Measurements from ENCODE around the gene ANKRD33B.

ANKRD33B gene

DNA sequence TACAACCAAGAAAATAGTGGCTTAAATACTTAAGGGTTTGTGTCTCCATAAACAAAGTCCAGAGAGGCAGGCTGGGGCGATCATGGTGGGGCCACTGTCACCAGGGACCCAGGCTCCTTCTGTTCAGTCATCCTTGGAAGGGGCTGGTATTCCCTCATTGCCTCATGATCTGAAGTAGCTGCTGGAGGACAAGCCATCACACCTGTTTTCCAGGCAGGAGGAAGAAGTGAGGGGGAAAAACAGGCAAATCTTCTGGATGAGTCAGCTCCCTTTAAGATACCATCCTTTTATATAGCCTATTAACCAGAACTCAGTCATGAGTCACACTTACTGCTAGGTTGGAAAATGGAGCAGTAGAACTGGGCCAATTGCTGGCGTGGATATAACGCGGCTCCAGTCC, 104.8 kb downstream of the ANKRD33B start:
- TF ChIP-seq, protein P1, sequence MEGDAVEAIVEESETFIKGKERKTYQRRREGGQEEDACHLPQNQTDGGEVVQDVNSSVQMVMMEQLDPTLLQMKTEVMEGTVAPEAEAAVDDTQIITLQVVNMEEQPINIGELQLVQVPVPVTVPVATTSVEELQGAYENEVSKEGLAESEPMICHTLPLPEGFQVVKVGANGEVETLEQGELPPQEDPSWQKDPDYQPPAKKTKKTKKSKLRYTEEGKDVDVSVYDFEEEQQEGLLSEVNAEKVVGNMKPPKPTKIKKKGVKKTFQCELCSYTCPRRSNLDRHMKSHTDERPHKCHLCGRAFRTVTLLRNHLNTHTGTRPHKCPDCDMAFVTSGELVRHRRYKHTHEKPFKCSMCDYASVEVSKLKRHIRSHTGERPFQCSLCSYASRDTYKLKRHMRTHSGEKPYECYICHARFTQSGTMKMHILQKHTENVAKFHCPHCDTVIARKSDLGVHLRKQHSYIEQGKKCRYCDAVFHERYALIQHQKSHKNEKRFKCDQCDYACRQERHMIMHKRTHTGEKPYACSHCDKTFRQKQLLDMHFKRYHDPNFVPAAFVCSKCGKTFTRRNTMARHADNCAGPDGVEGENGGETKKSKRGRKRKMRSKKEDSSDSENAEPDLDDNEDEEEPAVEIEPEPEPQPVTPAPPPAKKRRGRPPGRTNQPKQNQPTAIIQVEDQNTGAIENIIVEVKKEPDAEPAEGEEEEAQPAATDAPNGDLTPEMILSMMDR (IDR thresholded peaks at IDR 0.05; ENCODE audit: low read depth, low read length, missing control alignments), result no peak
- no peak for DNase-seq (ENCODE audit: low read depth)
- H3K4me3 ChIP-seq (ENCODE audit: low read depth, low read length), result no peak overlapping the region

DNA sequence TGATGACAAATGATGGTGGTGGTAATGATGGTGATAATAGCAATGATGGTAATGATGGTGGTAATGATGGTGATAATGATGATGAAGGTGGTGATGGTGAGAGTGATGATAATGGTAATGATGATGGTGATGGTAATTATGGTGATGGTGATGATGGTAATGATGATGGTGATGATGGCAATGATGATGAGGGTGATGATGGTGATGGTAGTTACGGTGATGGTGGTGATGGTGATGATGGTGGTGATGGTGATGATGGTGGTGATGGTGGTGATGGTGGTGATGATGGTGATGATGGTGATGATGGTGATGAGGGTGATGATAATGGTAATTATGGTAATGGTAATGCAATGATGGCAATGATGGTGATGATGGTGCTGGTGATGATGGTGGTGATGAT, 106.1 kb downstream of the ANKRD33B start:
- TF ChIP-seq, protein P1 (IDR thresholded peaks at IDR 0.05; ENCODE audit: low read depth, low read length, missing control alignments), result no peak
- DNase-seq (ENCODE audit: low read depth), result no peak
- no peak overlapping the region for H3K4me3 ChIP-seq (ENCODE audit: low read depth, low read length)

DNA sequence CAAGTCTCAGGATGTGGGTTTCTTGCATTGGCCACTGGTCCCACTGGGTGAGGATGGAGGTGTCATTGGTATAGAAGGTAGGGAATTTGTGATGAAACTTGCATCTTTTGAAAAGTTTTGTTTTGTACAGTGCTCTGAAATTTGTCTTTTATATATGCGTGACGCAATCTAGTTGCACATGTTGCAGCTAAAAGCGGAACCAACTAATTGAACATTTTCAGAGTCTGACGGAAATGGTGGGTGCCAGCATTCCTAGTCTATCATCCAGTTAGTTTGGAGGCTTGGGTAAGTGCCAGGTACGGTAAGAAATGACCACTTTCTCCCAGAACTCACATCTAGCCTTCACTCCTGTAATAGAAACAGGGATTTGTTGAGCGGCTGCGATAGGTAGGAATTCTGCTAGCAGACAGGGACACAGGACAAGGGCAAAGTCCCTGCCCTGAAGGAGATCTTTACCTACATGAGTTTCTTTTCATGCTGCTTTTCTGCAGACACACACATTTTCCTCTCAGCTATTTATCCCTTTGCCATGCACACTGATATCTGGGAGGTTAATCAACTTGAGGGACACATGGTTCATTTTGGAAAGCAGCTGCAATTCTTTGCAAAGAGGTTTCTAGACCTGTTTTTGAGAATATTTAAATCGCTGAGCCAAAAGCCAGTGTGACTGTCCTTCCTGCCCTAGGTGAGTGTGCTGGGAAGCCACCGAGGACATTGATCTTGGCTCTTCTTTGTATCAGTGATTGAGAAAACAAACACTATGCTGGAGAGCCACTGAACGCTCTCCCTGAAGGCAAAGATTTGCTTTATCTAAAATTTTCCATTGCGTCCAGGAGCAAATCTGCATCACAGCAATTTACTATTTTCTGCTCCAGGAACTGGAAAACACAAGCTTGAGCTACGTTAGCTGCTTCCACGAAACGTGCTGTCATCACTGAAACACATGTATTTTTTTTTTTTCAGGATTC, 107.5 kb downstream of the ANKRD33B start:
- TF ChIP-seq, protein P1 (IDR thresholded peaks at IDR 0.05; ENCODE audit: low read depth, low read length, missing control alignments), result no peak
- H3K4me3 ChIP-seq (ENCODE audit: low read depth, low read length), result no peak overlapping the region
- DNase-seq (ENCODE audit: low read depth), result no peak

- DNase-seq (ENCODE audit: low read depth), result no peak
- no peak overlapping the region for H3K4me3 ChIP-seq (ENCODE audit: low read depth, low read length)
- TF ChIP-seq, protein P1 (IDR thresholded peaks at IDR 0.05; ENCODE audit: low read depth, low read length, missing control alignments), result no peak
Measured at GRCh38 chr5:10672146-10673016, 108.5 kb downstream of the ANKRD33B start.

DNA sequence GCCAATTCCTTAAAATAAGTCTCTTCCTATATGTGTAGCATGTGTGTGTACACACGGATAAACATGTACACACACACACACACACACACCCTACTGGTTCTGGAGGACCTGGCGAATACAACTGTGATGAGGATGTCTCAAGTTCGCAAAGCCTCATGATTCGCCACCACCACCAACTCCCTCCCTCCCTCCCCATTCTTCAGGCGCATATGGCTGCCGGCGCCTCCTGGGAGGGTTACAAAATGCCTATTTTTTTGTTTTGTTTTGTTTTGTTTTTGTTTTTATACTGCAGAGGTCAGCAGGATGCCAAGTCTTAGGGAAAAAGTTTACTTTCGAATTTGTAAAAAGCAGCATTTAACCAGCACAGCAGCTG, 109.1 kb downstream of the ANKRD33B start:
- no peak for DNase-seq (ENCODE audit: low read depth)
- no peak overlapping the region for H3K4me3 ChIP-seq (ENCODE audit: low read depth, low read length)
- TF ChIP-seq, protein P1 (IDR thresholded peaks at IDR 0.05; ENCODE audit: low read depth, low read length, missing control alignments), result no peak

DNA sequence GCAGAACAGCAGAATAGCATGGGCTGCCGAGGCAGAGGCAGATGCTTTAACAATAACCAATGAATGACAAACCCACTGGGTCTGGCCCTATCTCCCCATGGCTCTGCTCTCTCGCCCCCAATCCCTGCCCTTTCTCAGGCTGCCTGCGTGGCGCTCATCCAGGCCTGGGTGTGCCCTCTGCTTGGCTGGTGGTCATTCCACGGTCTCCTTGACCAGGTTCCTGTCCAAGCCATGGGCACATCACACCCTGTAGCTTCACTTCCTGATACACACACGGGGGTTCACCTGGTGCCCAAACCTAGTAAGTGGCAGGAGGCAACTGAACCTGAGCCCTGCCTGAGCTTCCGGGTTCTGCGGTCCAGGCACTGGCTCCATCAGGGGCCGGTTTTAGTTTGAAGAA, 109.5 kb downstream of the ANKRD33B start:
- TF ChIP-seq, protein P1 (IDR thresholded peaks at IDR 0.05; ENCODE audit: low read depth, low read length, missing control alignments), result no peak
- H3K4me3 ChIP-seq (ENCODE audit: low read depth, low read length), result no peak overlapping the region
- DNase-seq (ENCODE audit: low read depth), result no peak

Measured in GM12864 (cell line).